Hippocampal formation (tissue), 2 donors: ENCODE measurements around the gene GSTM4.
"Not testable (repeated sequence)": the region's sequence is repeated elsewhere in the genome, so short reads cannot be mapped to it uniquely, and the experiment has no call there.

ENCODE experiments used
- DNase-seq, 2 donors: peaks; one replicate each; lab custom pipeline; 2025; lab: John Stamatoyannopoulos, UW

The GSTM4 gene

GRCh38 chr1:109667452-109668122, 11.7 kb downstream of the GSTM4 start, which contains the start of gene GSTM2:
GSTM2 (plus strand) TSS chr1:109668057; CDS start chr1:109668116, 59 bp downstream.
- DNase-seq = peak; percentile 70 to 77

GRCh38 chr1:109668123-109668775, 12.3 kb downstream of the GSTM4 start:
- no peak for DNase-seq

- DNase-seq = no peak
Observed at GRCh38 chr1:109669246-109669948, 13.5 kb downstream of the GSTM4 start.

DNA sequence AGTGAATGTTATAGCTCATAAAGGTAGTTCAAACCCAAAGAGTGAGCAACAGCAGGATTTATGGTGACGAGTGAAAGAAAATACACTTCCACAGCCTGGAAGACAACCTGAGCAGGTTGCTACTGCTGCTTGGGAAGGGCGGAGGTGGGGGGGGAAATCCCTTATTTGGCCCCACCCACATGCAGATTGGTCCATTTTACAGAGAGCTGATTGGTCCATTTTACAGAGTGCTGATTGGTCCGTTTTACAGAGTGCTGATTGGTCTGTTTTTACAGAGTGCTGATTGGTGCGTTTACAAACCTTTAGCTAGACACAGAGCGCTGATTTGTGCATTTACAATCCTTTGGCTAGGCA, 14.0 kb downstream of the GSTM4 start:
- DNase-seq = not testable (repeated sequence)

GRCh38 chr1:109671067-109671466, 15.2 kb downstream of the GSTM4 start:
- DNase-seq = no peak

- DNase-seq = not testable (repeated sequence)
Observed at GRCh38 chr1:109673861-109674260, 18.0 kb downstream of the GSTM4 start.

DNA sequence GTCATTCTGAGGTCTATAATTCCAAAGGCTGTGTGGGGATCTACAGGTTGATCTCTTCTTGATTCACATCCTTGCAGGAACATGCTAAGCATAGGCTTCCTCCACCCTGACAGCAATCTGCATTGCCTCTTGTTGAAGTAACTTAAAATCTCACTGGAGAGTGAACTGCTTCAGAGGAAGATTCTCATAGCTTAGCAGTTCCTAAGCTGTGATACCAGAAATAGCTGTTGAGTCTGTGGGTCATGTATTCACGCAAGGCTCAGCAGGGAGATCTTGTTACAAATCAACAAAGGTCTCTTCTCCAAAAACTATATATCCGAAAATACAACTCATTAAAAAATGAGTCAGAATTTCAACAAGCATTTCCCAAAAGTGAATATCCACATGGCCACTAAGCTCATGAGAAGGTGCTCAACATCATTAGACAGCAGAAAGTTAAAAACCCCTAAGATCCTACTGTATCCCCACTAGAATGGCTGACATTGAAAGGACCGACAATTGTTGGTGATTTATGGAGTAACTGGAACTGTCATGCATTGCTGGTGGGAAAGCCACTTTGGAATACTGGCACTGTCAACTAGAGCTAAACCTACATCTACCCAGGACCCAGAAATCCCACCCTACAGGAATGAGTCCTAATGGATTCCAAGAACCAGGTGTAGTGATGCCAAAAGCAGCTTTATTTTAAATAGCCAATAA, 20.9 kb downstream of the GSTM4 start:
- DNase-seq = not testable (repeated sequence)

DNA sequence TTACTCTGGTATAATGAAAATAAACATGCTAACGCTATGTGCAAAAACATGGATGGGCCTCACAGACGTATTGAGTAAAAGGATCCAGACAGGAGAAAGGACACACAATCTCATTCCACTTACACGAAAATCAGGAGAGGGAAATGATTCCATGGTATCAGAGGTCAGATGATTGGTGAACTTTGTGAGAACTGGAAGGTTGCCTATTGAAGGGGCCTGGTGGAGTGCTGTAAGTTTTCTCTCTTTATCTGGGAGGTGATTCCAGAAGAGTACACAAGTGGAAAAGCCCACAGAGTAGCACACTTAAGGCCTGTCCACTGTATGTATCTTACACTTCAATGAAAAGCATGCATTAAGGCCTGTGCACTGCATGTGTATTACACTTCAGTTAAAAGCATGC, 21.6 kb downstream of the GSTM4 start:
- DNase-seq = no peak

DNA sequence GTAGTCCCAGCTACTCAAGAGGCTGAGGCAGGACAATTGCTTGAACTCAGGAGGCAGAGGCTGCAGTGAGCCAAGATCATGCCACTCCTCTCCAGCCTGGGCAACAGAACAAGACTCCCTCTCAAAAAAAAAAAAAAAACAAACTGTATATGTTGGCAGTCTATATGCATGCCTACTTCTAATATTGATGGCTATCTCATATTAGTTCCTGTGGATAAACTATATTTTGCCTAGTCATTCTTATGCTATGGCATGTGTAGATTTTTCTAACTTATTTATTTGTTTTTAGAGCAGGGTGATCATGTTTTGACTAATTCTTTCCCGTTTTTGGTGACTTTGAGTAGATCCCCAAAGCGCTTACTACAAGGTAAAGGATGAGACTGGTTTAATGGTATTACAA, 22.7 kb downstream of the GSTM4 start:
- DNase-seq = not testable (repeated sequence)

- not testable (repeated sequence) for DNase-seq
Observed at GRCh38 chr1:109684777-109685176, 28.9 kb downstream of the GSTM4 start.

DNA sequence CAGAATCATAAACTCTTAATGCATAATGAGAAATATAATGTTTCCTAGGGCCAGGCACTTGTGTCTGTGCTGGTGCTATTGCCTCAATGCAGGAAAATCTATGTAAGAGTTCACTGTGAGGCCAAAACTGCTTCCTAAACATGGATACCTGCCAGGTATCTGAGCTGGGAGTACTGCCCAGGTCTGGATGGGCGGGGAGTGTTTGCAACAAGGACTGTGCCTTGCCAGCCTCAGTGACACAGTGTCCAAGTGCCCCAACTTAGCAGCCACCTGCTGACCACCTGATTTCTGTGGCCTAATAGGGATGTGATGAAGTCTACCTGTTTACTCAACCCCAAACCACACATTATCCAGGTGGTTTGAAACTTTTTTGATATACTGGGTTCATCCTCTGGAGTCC, 29.5 kb downstream of the GSTM4 start:
- DNase-seq = not testable (repeated sequence)

DNA sequence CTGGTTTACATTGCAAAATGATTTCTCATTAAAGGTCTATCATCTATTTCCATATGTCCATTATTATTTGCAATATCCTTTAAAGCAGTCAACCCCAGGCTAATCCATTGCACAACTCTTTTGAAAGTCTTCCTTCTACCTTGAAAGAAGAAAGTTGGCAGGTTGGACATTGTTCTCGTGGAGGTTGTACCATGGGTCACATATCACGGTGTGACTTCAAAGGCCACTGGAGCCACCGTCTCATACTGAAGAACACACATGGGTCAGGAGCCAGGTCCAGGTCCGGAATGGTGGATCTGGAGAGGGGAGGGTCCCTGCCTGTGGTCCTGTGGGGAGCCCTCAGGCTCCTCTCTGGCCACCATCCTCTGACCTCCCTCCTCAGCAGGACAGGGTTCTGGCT, 30.0 kb downstream of the GSTM4 start:
- DNase-seq = not testable (repeated sequence)

DNA sequence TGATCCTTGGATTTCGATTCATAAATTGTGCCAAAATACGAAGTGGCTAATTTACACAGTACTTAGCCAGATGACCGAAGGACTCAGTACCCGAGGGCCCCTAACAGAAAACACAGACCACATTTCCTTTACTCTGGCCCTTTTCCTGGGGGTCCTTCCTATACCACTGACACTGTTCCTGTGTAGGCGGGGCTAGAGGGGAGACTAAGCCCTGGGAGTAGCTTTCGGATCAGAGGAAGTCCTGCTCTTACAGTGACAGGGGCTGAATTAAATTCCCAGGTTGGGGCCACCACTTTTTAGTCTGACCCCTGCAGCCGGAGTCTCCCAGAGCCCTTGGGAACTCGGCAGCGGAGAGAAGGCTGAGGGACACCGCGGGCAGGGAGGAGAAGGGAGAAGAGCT, 31.2 kb downstream of the GSTM4 start:
- DNase-seq = not testable (repeated sequence)

- DNase-seq = peak in 1 of 2 donors; percentile 53
Observed at GRCh38 chr1:109687641-109688499, 32.0 kb downstream of the GSTM4 start, which contains the start of gene GSTM1. GSTM1 (plus strand) TSS chr1:109687817; CDS start chr1:109687874, 57 bp downstream.

GRCh38 chr1:109689844-109690405, 34.0 kb downstream of the GSTM4 start:
- no peak for DNase-seq

DNA sequence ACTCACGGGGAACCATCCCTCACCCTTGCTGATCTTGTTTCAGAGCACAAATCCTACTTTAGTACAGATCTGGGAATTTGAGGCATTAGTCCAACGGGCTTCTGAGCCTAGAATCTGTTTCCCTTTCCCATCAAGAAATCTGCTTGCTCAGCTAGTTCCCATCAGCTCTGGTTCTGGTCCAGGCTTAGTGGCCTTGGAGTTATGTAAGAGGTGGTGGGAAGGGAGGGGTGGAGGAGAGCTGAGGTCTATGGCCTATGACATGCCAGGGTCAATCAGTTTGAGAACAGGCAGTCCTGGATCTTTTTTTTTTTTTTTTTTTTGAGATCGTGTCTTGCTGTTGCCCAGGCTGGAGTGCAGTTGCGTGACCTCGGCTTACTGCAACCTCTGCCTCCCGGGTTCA, 35.9 kb downstream of the GSTM4 start:
- DNase-seq = no peak

DNA sequence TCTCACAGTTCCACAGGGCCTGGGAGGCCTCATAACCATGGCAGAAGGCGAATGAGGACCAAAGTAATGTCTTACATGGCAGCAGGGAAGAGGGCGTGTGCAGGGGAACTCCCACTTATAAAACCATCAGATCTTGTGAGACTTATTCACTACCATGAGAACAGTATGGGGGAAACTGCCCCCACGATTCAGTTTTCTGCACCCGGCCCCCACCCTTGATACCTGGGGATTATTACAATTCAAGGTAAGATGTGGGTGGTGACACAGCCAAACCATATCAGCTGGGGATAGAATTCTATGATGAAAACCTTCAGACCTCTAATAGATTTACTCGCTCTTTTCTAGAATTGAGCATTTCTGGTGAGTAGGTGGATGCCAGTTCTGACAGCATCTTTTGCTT, 38.5 kb downstream of the GSTM4 start:
- not testable (repeated sequence) for DNase-seq

- DNase-seq = not testable (repeated sequence)
Observed at GRCh38 chr1:109695138-109695537, 39.2 kb downstream of the GSTM4 start.

DNA sequence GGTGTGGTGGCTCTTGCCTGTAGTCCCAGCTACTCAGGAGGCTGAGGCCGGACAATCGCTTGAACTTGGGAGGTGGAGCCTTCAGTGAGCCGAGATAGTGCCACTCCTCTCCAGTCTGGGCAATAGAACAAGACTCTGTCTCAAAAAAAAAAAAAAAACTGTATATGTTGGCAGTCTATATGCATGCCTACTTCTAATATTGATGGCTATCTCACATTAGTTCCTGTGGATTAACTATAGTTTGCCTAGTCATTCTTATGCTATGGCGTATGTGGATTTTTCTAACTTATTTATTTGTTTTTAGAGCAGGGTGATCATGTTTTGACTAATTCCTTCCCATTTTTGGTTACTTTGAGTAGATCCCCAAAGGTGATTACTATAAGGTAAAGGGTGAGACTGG, 41.2 kb downstream of the GSTM4 start:
- DNase-seq = no peak

DNA sequence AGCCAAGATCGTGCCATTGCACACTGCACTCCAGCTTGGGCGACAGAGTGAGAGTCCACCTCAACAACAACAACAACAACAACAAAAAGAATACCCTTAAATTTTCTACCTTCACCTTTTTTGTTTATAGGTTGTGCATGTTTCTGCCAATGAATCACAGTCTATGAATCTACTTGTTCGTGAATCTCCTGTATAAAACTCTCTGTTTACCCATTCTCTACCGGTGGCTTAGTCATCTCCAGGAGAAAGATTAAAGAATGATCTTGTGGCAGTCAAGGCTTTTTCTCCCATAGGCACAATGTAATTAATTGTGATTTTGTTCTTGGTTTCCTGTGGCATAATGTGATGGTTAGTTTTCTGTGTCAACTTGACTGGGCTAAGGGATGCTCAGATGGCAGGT, 42.0 kb downstream of the GSTM4 start:
- not testable (repeated sequence) for DNase-seq

DNA sequence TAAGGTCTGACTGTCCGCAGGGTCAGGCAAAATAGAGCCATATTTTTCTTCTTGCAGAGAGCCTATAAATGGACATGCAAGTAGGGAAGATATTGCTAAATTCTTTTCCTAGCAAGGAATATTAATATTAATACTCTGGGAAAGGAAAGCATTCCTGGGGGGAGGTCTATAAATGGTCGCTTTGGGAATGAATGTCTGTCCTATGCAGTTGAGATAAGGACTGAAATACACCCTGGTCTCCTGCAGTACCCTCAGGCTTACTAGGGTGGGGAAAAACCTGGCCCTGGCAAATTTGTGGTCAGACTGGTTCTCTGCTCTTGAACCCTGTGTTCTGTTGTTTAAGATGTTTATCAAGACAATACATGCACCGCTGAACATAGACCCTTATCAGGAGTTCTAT, 47.0 kb downstream of the GSTM4 start:
- DNase-seq = not testable (repeated sequence)
